Stimulated activated CD4-positive, alpha-beta T cell treated with anti-CD3 and anti-CD28 coated beads, Interleukin-4, amount 100 ng/mL, for 24 hours (primary cell): ENCODE results near the gene U2AF1.
"Not testable (repeated sequence)": the region's sequence is repeated elsewhere in the genome, so short reads cannot be mapped to it uniquely, and the experiment has no call there.

Experiments used
- DNase-seq: peaks from one replicate; pipeline ENCODE4 v3.0.0-alpha.2; 2020

U2AF1 gene

GRCh38 chr21:43106965-43107793 lies at the start of gene U2AF1:
Gene U2AF1 (minus strand): TSS chr21:43107570. CDS start chr21:43107494, 76 bp downstream.
- DNase-seq: peak; percentile 62

DNA sequence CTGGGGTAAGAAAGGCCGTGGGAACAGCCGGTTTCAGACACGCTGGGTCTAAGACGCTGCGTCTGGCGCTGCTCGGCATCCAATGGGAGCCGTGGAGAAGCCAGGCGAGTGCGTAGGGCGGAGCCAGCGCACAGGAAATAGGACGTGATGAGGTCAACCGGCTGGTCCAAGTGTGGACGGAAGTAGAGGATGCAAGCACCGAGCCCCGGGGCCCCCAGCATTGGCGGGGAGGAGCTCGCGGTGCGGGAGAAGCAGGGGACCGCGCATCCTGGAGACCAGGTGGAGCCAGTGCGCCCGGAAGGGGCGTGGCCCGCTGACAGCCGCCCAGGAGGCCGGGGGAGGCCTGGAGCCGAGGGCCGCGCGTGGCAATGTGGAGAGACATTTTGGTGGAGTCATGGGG lies 46.2 kb upstream of the U2AF1 start:
- not testable (repeated sequence) for DNase-seq

- DNase-seq: not testable (repeated sequence)
Observed at GRCh38 chr21:43149344-43149743, 42.0 kb upstream of the U2AF1 start.

- DNase-seq: not testable (repeated sequence)
Observed at GRCh38 chr21:43147999-43148398, 40.6 kb upstream of the U2AF1 start.

DNA sequence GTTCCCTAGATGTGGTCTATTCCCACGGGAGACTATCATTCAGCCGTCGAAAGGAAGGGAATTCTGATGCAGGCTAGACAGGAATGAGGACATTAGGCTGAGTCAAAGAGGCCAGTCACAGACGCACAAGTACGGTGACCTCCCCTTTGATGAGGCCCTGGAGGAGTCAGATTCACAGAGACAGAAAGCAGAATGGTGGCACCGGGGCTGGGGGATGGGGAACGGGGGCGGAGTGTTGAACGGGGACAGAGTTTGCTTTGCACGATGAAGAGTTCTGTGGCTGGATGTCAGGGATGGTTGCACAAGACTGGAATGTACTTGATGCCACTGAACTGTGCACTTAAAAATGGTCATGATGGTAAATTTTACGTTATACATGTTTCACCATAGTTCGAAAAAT lies 39.3 kb upstream of the U2AF1 start:
- DNase-seq: not testable (repeated sequence)

- DNase-seq: not testable (repeated sequence)
Observed at GRCh38 chr21:43141407-43141806, 34.0 kb upstream of the U2AF1 start.

- not testable (repeated sequence) for DNase-seq
Observed at GRCh38 chr21:43138944-43139343, 31.6 kb upstream of the U2AF1 start.

DNA sequence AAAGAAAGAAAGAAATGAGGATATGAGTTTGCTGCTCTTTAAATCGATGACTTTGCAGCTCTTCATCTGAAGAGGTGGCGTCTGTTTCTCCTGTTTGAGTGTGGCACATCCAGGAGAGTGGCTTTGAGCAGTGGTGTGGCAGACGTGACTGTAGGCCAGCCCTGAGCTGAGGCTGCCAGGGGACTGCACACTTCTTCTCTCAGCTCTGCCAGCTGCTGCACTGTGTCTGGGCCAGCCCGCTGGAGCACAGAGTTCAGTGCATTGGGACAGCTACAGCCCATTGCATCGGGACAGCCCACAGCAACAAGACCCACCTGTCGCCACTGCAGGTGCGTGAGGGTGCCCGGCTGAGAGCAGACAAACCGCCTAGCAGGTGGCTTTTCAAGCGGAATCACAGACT lies 27.1 kb upstream of the U2AF1 start:
- not testable (repeated sequence) for DNase-seq

DNA sequence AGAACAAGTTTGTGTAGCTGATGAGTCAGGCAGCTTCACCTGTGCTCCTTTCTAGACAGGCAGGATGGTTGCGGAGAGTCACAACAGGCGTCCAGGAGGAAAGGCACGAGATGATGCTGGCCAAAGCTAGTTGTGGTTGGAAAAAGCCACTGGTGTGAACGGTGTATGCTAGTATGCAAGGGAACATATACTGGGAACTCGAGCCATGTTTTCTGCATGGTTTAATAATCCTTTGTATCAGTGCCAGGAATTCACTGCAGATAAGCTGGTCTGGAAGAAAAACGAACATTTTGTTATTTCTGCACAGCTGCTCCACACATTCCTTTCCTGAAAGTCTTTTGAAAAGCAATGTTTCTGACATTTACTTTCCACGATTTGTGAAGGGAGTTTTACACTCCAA lies 22.7 kb upstream of the U2AF1 start:
- DNase-seq: not testable (repeated sequence)

- DNase-seq: not testable (repeated sequence)
Observed at GRCh38 chr21:43115956-43116355, 8.6 kb upstream of the U2AF1 start.

DNA sequence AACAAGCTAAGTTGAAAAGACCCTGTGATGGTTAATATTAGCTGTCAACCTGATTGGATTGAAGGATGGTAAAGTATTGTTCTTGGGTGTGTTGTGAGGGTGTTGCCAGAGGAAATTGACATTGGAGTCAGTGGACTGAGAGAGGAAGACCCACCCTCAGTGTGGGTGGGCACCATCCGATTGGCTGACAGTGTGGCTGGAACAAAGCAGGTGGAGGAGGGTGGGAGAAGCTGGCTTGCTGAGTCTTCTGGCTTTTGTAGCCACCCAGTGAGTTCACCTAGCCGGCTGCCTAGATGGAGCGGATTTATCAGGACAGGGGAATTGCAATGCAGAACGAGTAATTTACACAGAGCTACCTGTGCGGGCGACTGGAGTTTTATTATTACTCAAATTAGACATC lies 7.1 kb upstream of the U2AF1 start:
- DNase-seq: not testable (repeated sequence)

DNA sequence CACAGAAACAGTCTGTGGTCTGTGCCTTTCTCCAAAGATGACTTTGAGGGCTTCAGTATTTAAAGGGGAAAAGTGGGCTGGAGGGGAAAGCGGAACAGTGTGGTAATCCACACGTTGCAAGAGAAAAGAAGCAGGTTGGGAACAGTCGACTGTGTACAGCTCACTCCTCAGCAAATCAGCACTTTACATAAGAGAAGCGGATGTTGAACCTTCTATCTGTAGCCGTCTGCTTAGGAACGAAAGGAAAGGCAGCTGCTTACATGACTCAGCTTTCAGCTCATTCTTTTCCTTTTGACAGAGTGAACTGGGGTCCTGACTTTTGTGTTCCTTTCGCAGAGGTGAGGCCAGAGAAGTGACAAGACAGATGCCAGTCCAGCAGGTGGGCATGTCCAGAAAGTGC lies 1.6 kb upstream of the U2AF1 start:
- DNase-seq: not testable (repeated sequence)

DNA sequence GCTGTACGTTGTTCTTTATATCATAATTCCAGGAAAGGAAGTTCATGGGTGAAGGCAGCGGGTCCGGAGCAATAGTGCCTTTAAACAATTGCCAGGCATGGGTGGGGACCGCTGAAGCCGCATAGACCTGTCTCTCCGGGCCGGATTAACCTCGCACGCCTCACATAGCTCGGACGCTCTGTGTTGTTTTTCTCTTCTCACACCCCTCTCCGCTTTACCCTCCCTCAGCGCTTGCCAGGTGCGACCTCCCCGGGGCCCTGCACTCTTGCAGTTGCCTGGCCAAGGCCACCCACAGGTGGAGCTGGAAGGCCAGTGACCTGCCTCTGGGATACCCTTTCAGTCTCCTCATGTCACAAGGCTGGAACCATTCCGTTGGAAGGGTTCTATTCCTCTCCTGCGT lies 807 bp upstream of the U2AF1 start:
- DNase-seq: not testable (repeated sequence)

DNA sequence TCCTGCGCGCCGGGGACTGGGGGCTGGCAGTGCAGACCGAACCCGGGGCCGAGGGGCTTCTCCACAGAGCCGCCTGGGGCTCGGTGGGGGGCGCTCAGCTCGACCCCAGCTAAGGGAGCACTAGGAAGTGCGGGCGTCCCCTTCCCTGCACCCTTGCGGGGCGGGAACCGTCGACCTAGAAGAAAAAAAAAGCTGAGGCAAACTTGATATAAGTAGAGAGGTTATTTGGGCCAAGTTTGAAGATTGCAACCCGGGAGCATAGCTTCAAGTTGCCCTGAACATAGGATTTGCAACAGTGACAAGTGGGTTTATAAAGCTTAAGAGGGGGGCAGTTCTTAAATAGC lies 396 bp upstream of the U2AF1 start:
- DNase-seq: not testable (repeated sequence)

DNA sequence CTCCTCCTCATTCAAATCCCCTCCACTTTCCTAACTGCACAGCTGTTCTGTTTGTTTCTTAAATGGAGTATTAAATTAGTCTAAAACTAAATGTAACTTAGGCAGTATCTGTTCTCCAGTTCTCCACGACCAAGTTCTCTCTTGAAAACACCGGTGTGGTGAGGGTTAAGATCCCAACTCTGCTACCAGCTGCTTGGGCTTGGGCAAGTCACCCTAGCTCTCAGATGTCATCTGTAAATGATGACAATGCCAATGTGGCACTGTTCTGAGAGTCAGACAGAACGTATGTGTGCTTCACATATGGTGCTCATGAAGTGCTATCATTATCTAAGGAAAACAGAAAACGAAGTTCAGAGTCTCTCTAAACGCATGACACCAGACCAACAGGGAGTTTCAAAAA lies 2.7 kb downstream of the U2AF1 start:
- not testable (repeated sequence) for DNase-seq

- DNase-seq: not testable (repeated sequence)
Observed at GRCh38 chr21:43102281-43102680, 5.1 kb downstream of the U2AF1 start.

GRCh38 chr21:43101676-43102075 lies 5.7 kb downstream of the U2AF1 start:
- DNase-seq: not testable (repeated sequence)

GRCh38 chr21:43101000-43101399 lies 6.4 kb downstream of the U2AF1 start:
- not testable (repeated sequence) for DNase-seq

DNA sequence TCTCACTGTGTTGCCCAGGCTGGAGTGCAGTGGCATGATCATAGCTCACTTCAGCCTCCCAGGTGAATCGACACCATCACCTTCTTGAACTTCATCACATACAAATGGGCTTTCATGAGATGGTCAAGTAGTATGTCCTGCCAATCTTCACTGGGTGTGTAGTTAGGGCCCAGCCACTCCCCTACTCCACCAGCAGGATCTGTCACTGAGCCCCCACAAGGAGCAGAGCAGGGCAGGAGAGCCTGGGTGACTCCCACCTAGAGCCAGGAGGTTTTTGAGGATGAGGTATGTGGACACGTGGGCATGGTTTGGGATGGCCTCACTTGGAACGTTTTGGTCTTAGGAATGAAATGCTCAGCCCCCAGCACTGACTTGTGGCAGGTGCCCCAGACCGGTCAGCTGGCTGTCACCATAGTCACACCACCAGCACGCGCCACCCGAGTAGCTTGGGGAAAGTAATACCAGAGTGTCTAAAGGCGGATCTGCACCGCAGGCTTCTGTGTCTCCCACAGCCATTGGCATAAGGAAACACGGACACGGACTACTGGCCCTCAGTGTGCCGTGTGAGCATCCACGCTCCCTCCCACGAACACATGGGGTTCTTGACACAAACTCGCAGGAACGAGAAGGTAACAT lies 15.3 kb downstream of the U2AF1 start:
- not testable (repeated sequence) for DNase-seq

GRCh38 chr21:43090947-43091346 lies 16.4 kb downstream of the U2AF1 start:
- DNase-seq: not testable (repeated sequence)

- DNase-seq: not testable (repeated sequence)
Observed at GRCh38 chr21:43089463-43089862, 17.9 kb downstream of the U2AF1 start.

GRCh38 chr21:43082587-43083300 lies 24.6 kb downstream of the U2AF1 start:
- DNase-seq: not testable (repeated sequence)

DNA sequence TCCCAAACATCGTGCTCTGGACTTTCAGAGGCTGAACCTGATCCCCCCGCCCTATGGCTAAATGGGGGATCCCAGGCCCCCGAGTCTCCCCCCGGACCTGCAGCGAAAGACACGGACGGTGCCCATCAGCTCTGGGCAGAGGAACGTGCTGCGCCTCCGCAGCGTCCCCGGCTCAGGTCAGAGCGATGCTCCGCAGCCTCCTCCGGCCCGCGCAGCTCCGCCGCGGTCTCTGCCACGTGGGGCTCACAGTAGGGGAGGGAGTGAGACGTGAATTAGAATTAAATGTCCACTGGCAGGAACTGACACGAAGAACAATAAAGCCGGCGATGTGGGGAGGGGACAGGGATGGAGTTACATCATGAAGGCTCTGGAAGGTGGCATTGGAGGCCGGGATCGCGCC lies 30.7 kb downstream of the U2AF1 start:
- DNase-seq: not testable (repeated sequence)
